ENCODE measurements around the gene PKP4. TPM values are rescaled to one million over a fixed set of nuclear protein-coding genes. Genes with fewer than 3 reads are reported as not detected.

Gene PKP4
- total RNA-seq, 2 experiments from 2014 or later = 33.7 to 38.7 TPM

- no peak for DNase-seq
- Mint-ChIP-seq H3K9me3 (peaks cover 6% of the 10 kb centered on the region), H3K27me3 (peaks cover 7% of the 10 kb centered on the region), H3K4me1 (ENCODE audit: low read depth) (no peaks in the 10 kb centered on the region), H3K27ac (no peak overlapping the region), H3K36me3 (ENCODE audit: low read depth) (no peaks in the 10 kb centered on the region), H3K4me3 (no peak overlapping the region)
- ChIA-PET POLR2A (no interaction called here), CTCF (interaction anchor here (0.8 to 1.0 kb wide), 2 partner anchors 32 to 747 kb away, joined by 3 read pairs; no protein-coding TSS in a partner anchor)
- intact Hi-C loops (cut with micrococcal nuclease) = no loop called here
- no peak for TF ChIP-seq CTCF (IDR thresholded peaks at IDR 0.05)
- no peak for ATAC-seq
Observed at GRCh38 chr2:158713523-158714138, 256.9 kb downstream of the PKP4 start.

GRCh38 chr2:158714420-158714819 is 257.7 kb downstream of the PKP4 start:
- intact Hi-C loops (cut with micrococcal nuclease) = no loop called here
- no peaks in the 10 kb centered on the region for H3K36me3 Mint-ChIP-seq (ENCODE audit: low read depth)
- ChIA-PET CTCF (interaction anchor here (0.8 kb wide), 1 partner anchor 748 kb away, joined by 3 read pairs; no protein-coding TSS in a partner anchor), POLR2A (no interaction called here)
- peaks cover 7% of the 10 kb centered on the region for H3K27me3 Mint-ChIP-seq
- H3K4me3 Mint-ChIP-seq = no peak overlapping the region
- ATAC-seq (no peak), DNase-seq (no peak)
- H3K9me3 Mint-ChIP-seq = peaks cover 6% of the 10 kb centered on the region
- no peak for TF ChIP-seq CTCF (IDR thresholded peaks at IDR 0.05)
- H3K4me1 Mint-ChIP-seq (ENCODE audit: low read depth) = no peaks in the 10 kb centered on the region
- no peak overlapping the region for H3K27ac Mint-ChIP-seq

GRCh38 chr2:158715357-158715756 is 258.6 kb downstream of the PKP4 start:
- ATAC-seq = no peak
- ChIA-PET CTCF (no interaction called here), POLR2A (no interaction called here)
- TF ChIP-seq CTCF (IDR thresholded peaks at IDR 0.05) = no peak
- Mint-ChIP-seq H3K4me1 (ENCODE audit: low read depth) (no peaks in the 10 kb centered on the region), H3K27me3 (peaks cover 4% of the 10 kb centered on the region), H3K27ac (no peak overlapping the region), H3K4me3 (no peak overlapping the region), H3K36me3 (ENCODE audit: low read depth) (no peaks in the 10 kb centered on the region), H3K9me3 (peaks cover 6% of the 10 kb centered on the region)
- intact Hi-C loops (cut with micrococcal nuclease) = no loop called here
- no peak for DNase-seq

- intact Hi-C loops (cut with micrococcal nuclease) = no loop called here
- Mint-ChIP-seq H3K4me3 (no peak overlapping the region), H3K27ac (no peak overlapping the region), H3K4me1 (ENCODE audit: low read depth) (no peaks in the 10 kb centered on the region), H3K27me3 (peaks cover 4% of the 10 kb centered on the region), H3K9me3 (peaks cover 6% of the 10 kb centered on the region), H3K36me3 (ENCODE audit: low read depth) (no peaks in the 10 kb centered on the region)
- ATAC-seq (no peak), DNase-seq (no peak)
- CTCF ChIA-PET = no interaction called here
- no peak for TF ChIP-seq CTCF (IDR thresholded peaks at IDR 0.05)
- POLR2A ChIA-PET = no interaction called here
Observed at GRCh38 chr2:158716121-158716791, 259.5 kb downstream of the PKP4 start.

GRCh38 chr2:158716921-158717320 is 260.2 kb downstream of the PKP4 start:
- intact Hi-C loops (cut with micrococcal nuclease) = no loop called here
- ChIA-PET POLR2A (interaction anchor here (0.6 kb wide), 1 partner anchor 116 kb away, joined by 3 read pairs; no protein-coding TSS in a partner anchor), CTCF (interaction anchor here (1.3 kb wide), 1 partner anchor 28 kb away, joined by 3 read pairs; no protein-coding TSS in a partner anchor)
- DNase-seq (no peak), ATAC-seq (no peak)
- H3K36me3 Mint-ChIP-seq (ENCODE audit: low read depth) = no peaks in the 10 kb centered on the region
- H3K27ac Mint-ChIP-seq = no peak overlapping the region
- peaks cover 4% of the 10 kb centered on the region for H3K27me3 Mint-ChIP-seq
- TF ChIP-seq CTCF (IDR thresholded peaks at IDR 0.05) = no peak
- H3K4me1 Mint-ChIP-seq (ENCODE audit: low read depth) = no peaks in the 10 kb centered on the region
- no peak overlapping the region for H3K4me3 Mint-ChIP-seq
- H3K9me3 Mint-ChIP-seq = peaks cover 6% of the 10 kb centered on the region

Measured in activated CD8-positive, alpha-beta T cell treated with anti-CD3 and anti-CD28 coated beads for 36 hours (primary cell).